Endothelial cell of umbilical vein (primary cell): ENCODE data around the gene DHX34. TPM values are rescaled to one million over a fixed set of nuclear protein-coding genes. Genes with fewer than 3 reads are reported as not detected.
A peak's percentile ranks its signal among the peaks of the same experiment; 100 is the strongest.

ENCODE experiments used
- BruUV-seq: library from RNA; stranded (reverse); fragments of 400-500 nt; replicated peaks from 2 replicates; lab custom pipeline; 2021; lab: Mats Ljungman, UMichigan
- CTCF ChIA-PET: fragments of 300-600, 350-600 bp; sonication (Branson Sonifier 250); formaldehyde crosslinking; loops from one replicate; lab custom pipeline; 2021; ENCODE audit warnings: antibody characterized with exemption, inconsistent platforms; lab: Charles Lee
- POLR2A ChIA-PET: fragments of 300-600, 350-600 bp; sonication (Branson Sonifier 250); formaldehyde crosslinking; loops from one replicate; lab custom pipeline; 2021; ENCODE audit warnings: antibody characterized with exemption, inconsistent platforms; lab: Charles Lee
- DNase-seq: peaks from one replicate; pipeline ENCODE4 v3.0.0-alpha.2; 2011; ENCODE audit warnings: low read depth, low spot score
- FAIRE-seq: peaks from 2 replicates; lab custom pipeline; 2011; peaks lifted over from hg19 to GRCh38; lab: Jason Lieb, UNC
- H2AFZ ChIP-seq: 2 replicates; pipeline ENCODE4 v1.6.0; 2012; ENCODE audit warnings: low read depth, low read length, control low read depth, inconsistent platforms
- H3K27ac ChIP-seq: 2 replicates; pipeline ENCODE4 v1.5.1; 2011; ENCODE audit warnings: low read depth, mild to moderate bottlenecking, control low read depth, low read length, moderate library complexity; ENCODE audit not compliant: insufficient read depth
- H3K27me3 ChIP-seq, 2 experiments: 2 replicates each; pipeline versions ENCODE4 v1.6.0 to v1.6.1; 2011; ENCODE audit warnings: low read length in 2 of 2, mixed read lengths in 1 of 2; ENCODE audit not compliant: control insufficient read depth in 2 of 2, insufficient read depth in 2 of 2
- H3K36me3 ChIP-seq, 2 experiments: 2 replicates in 1 of 2; 3 replicates in 1 of 2; pipeline ENCODE4 v1.5.1; 2011; ENCODE audit warnings: low read length in 2 of 2, mild to moderate bottlenecking in 1 of 2, moderate library complexity in 1 of 2; ENCODE audit not compliant: control insufficient read depth in 2 of 2, insufficient read depth in 2 of 2; ENCODE audit errors: extremely low read depth in 1 of 2
- H3K4me1 ChIP-seq: 3 replicates; pipeline ENCODE4 v1.5.1; 2011; ENCODE audit warnings: mild to moderate bottlenecking, low read length; ENCODE audit not compliant: control insufficient read depth, insufficient read depth; ENCODE audit errors: extremely low read depth
- H3K4me2 ChIP-seq: 2 replicates; pipeline ENCODE4 v1.6.1; 2011; ENCODE audit warnings: low read length, control low read depth, mixed read lengths; ENCODE audit not compliant: insufficient read depth
- H3K4me3 ChIP-seq, 3 experiments: fragments of 200-600 bp in 1 of 3; sonication (generic), shearing (Covaris generic) in 1 of 3; replicated peaks in 1 of 3; 2 replicates each; pipeline ENCODE4 v1.5.1; 2011 to 2016; ENCODE audit warnings: control low read depth in 3 of 3, low read length in 3 of 3, mild to moderate bottlenecking in 2 of 3, inconsistent platforms in 1 of 3, low read depth in 1 of 3, moderate library complexity in 1 of 3; ENCODE audit not compliant: insufficient read depth in 1 of 3
- H3K79me2 ChIP-seq: 2 replicates; pipeline ENCODE4 v1.6.0; 2012; ENCODE audit warnings: low read length, inconsistent platforms; ENCODE audit not compliant: control insufficient read depth, insufficient read depth
- H3K9ac ChIP-seq: replicated peaks from 2 replicates; pipeline ENCODE3; 2011; ENCODE audit warnings: low read length, control low read depth; ENCODE audit not compliant: insufficient read depth; ENCODE audit errors: extremely low read depth
- H3K9me1 ChIP-seq: replicated peaks from 3 replicates; pipeline ENCODE4 v1.6.0; 2011; ENCODE audit warnings: mild to moderate bottlenecking, low read length; ENCODE audit not compliant: control insufficient read depth, insufficient read depth; ENCODE audit errors: extremely low read depth
- H3K9me3 ChIP-seq: replicated peaks from 2 replicates; pipeline ENCODE4 v1.5.1; 2012; ENCODE audit warnings: low read length, inconsistent platforms; ENCODE audit not compliant: control insufficient read depth, insufficient read depth
- H4K20me1 ChIP-seq: replicated peaks from 2 replicates; pipeline ENCODE3; 2011; ENCODE audit warnings: mild to moderate bottlenecking, low read length; ENCODE audit not compliant: control insufficient read depth, insufficient read depth; ENCODE audit errors: extremely low read depth
- EZH2 ChIP-seq: IDR thresholded peaks from 2 replicates; pipeline ENCODE4 v1.6.1; 2012; ENCODE audit warnings: borderline replicate concordance, low read depth, mild to moderate bottlenecking, moderate library complexity, low read length, inconsistent platforms; ENCODE audit not compliant: severe bottlenecking
- FOS ChIP-seq: IDR thresholded peaks from 2 replicates; pipeline ENCODE4 v1.6.1; 2011; ENCODE audit warnings: mild to moderate bottlenecking, low read length, moderate library complexity, borderline replicate concordance; ENCODE audit not compliant: insufficient read depth
- GATA2 ChIP-seq: IDR thresholded peaks from 2 replicates; pipeline ENCODE4 v1.7.0; 2011; ENCODE audit warnings: low read depth, mild to moderate bottlenecking, moderate library complexity, mixed read lengths, low read length; ENCODE audit not compliant: insufficient read length, insufficient read depth
- JUN ChIP-seq: IDR thresholded peaks from 2 replicates; pipeline ENCODE4 v1.6.1; 2011; ENCODE audit warnings: borderline replicate concordance, low read depth; ENCODE audit not compliant: insufficient read length, insufficient read depth
- MYC ChIP-seq: IDR thresholded peaks from one replicate; pipeline ENCODE4 v1.6.1; 2011; ENCODE audit warnings: mild to moderate bottlenecking, low read depth, low read length
- POLR2A ChIP-seq: IDR thresholded peaks from 2 replicates; pipeline ENCODE4 v1.6.1; 2012; ENCODE audit warnings: low read depth, mild to moderate bottlenecking, control low read depth, low read length
- POLR2AphosphoS5 ChIP-seq: IDR thresholded peaks from 2 replicates; pipeline ENCODE4 v1.6.1; 2012; ENCODE audit warnings: low read depth, mild to moderate bottlenecking, control low read depth, low read length, moderate library complexity; ENCODE audit not compliant: insufficient read depth
- dilution Hi-C: fragments of 300-500 bp; cut with MboI; formaldehyde crosslinking; loops from one replicate; pipeline ENCODE4 v1.15.0; 2019; ENCODE audit warnings: low sequenced_read_pairs; ENCODE audit not compliant: extremely low pct_ligation_motif_present
- intact Hi-C: fragments of 100-400 bp; cut with micrococcal nuclease; formaldehyde crosslinking; loops from one replicate; pipeline ENCODE4 v1.10.0; 2022
- polyA plus RNA-seq, 4 experiments: library from polyadenylated mRNA; depleted of rRNA in 3 of 4; stranded (reverse) in 3 of 4; unstranded in 1 of 4; fragments of >200 nt; gene quantifications; 2 replicates each; pipeline versions ENCODE4 v1.2.1 to v1.2.3, GENCODE V29; 2011 to 2012; ENCODE audit warnings: missing spikeins in 1 of 4
- total RNA-seq: library from RNA; stranded (reverse); gene quantifications from 2 replicates; pipeline ENCODE4 v1.2.3, GENCODE V29; 2021
- TF ChIP-seq, protein P1 (sequence below), 2 donors: IDR thresholded peaks; 1 replicate in 1 of 2; 2 replicates in 1 of 2; pipeline ENCODE4 v1.5.1; 2011; ENCODE audit warnings: low read length in 2 of 2, mild to moderate bottlenecking in 2 of 2, moderate library complexity in 2 of 2, control low read depth in 1 of 2, inconsistent platforms in 1 of 2, low read depth in 1 of 2; ENCODE audit not compliant: insufficient read depth in 1 of 2; ENCODE audit errors: extremely low read depth in 1 of 2
- TF ChIP-seq, protein P2 (sequence below): IDR thresholded peaks from 2 replicates; pipeline ENCODE4 v1.6.1; 2011; ENCODE audit not compliant: insufficient read depth, insufficient read length

Gene DHX34
- total and polyA plus RNA-seq, 2 donors (not counting 3 experiments of a cell fraction or from before 2014, with no cell fraction given) = 12.8 to 20.7 TPM

- Histone ChIP-seq H4K20me1 (no peaks in the 10 kb centered on the region), H2AFZ (no peak overlapping the region), H3K27me3 (peaks cover 62 to 67% of the 10 kb centered on the region in 2 experiments), H3K36me3 (no peaks in the 10 kb centered on the region), H3K9me3 (no peaks in the 10 kb centered on the region), H3K4me2 (no peak overlapping the region), H3K4me1 (no peaks in the 10 kb centered on the region), H3K79me2 (no peaks in the 10 kb centered on the region), H3K9me1 (no peaks in the 10 kb centered on the region), H3K27ac (no peak overlapping the region), H3K9ac (no peak overlapping the region), H3K4me3 (no peak overlapping the region)
- CTCF ChIA-PET = no interaction called here
- DNase-seq = no peak
- intact Hi-C loops (no loop called here), dilution Hi-C loops (no loop called here)
- TF ChIP-seq FOS (no peak), EZH2 (peak; percentile 33)
- no TSS peak for BruUV-seq
- no peak for FAIRE-seq
- POLR2A ChIA-PET = no interaction called here
Measured at GRCh38 chr19:47421244-47421786, 72.2 kb downstream of the DHX34 start.

- ChIA-PET POLR2A (no interaction called here), CTCF (no interaction called here)
- no peaks in the 10 kb centered on the region for H3K4me1 ChIP-seq
- H3K79me2 ChIP-seq = no peaks in the 10 kb centered on the region
- no peak overlapping the region for H2AFZ ChIP-seq
- no peak overlapping the region for H3K9ac ChIP-seq
- no peak overlapping the region for H3K4me2 ChIP-seq
- FAIRE-seq (no peak), DNase-seq (no peak)
- no TSS peak for BruUV-seq
- H3K9me3 ChIP-seq = no peaks in the 10 kb centered on the region
- H4K20me1 ChIP-seq = no peaks in the 10 kb centered on the region
- TF ChIP-seq JUN = no peak
- TF ChIP-seq, protein P1, sequence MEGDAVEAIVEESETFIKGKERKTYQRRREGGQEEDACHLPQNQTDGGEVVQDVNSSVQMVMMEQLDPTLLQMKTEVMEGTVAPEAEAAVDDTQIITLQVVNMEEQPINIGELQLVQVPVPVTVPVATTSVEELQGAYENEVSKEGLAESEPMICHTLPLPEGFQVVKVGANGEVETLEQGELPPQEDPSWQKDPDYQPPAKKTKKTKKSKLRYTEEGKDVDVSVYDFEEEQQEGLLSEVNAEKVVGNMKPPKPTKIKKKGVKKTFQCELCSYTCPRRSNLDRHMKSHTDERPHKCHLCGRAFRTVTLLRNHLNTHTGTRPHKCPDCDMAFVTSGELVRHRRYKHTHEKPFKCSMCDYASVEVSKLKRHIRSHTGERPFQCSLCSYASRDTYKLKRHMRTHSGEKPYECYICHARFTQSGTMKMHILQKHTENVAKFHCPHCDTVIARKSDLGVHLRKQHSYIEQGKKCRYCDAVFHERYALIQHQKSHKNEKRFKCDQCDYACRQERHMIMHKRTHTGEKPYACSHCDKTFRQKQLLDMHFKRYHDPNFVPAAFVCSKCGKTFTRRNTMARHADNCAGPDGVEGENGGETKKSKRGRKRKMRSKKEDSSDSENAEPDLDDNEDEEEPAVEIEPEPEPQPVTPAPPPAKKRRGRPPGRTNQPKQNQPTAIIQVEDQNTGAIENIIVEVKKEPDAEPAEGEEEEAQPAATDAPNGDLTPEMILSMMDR (IDR thresholded peaks at IDR 0.05; ENCODE audit: extremely low read depth in 1 of 2, insufficient read depth in 1 of 2, low read depth in 1 of 2, low read length in 2 of 2) = no peak
- no peak for TF ChIP-seq GATA2
- no peak for TF ChIP-seq POLR2A
- TF ChIP-seq MYC = no peak
- TF ChIP-seq POLR2AphosphoS5 = no peak
- TF ChIP-seq, protein P2, sequence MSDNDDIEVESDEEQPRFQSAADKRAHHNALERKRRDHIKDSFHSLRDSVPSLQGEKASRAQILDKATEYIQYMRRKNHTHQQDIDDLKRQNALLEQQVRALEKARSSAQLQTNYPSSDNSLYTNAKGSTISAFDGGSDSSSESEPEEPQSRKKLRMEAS = no peak
- TF ChIP-seq FOS = no peak
- TF ChIP-seq EZH2 = no peak
- no peaks in the 10 kb centered on the region for H3K36me3 ChIP-seq
- no peak overlapping the region for H3K4me3 ChIP-seq
- dilution Hi-C loops (no loop called here), intact Hi-C loops (no loop called here)
- no peak overlapping the region for H3K27ac ChIP-seq
- no peaks in the 10 kb centered on the region for H3K9me1 ChIP-seq
- H3K27me3 ChIP-seq = peaks cover 59 to 61% of the 10 kb centered on the region in 2 experiments
Measured at GRCh38 chr19:47421844-47422395, 72.8 kb downstream of the DHX34 start.
